Stimulated activated CD4-positive, alpha-beta T cell treated with anti-CD3 and anti-CD28 coated beads, Interleukin-4, amount 100 ng/mL, for 4 hours (primary cell): ENCODE data around the gene CUX1.

Experiments used
- DNase-seq, 2 experiments: peaks; one replicate each; pipeline ENCODE4 v3.0.0-alpha.2; 2020

Gene CUX1

GRCh38 chr7:102081244-102081627 is 263.8 kb downstream of the CUX1 start:
- DNase-seq: no peak

DNA sequence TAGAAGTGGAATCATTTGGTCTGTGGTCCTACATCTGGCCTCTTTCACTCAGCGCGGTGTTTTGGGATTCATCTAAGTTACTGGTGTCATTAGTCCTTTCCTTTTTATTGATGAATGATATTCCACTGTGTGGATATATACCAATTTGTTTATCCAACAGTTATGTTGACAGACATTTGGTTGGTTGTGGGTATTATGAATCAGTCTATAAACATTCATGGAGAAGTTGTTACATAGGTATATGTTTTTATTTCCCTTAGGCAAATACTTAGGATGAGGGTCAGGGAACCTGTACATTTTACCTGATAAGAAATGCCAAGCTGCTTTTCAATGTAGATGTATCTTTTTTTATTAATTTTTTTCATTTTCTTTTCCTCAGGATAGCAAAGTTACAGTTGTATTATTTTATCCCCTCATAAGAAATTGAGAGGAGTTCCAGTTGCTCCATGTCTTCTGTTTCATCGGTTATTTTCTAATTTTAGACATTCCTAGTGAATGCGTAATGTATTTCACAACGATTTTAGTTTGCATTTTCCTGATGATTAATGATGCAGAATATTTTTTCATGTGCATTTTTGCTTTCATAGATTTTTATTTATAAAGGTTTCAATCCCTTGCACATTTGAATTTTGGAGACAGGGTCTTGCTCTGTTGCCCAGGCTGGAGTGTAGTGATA is 265.4 kb downstream of the CUX1 start:
- DNase-seq: no peak

DNA sequence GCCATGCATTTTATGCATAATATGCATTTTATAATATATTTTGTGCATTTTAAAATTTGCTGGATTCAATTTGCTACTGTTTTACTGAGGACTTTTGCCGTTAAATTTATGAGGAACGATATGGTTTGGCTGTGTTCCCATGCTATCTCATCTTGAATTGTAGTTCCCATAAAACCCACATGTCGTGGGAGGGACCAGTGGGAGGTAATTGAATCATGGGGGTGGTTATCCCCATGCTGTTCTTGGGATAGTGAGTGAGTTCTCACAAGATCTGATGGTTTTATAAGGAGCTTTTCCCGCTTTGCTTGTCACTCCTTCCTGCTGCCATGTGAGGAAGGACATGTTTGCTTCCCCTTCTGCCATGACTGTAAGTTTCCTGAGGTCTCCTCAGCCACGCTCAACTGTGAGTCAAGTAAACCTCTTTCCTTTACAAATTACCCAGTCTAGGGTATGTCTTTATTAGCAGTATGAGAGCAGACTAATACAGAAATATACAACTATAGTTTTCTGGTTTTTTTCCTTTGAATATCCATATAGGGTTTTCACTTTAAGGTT is 267.9 kb downstream of the CUX1 start:
- DNase-seq: no peak

- no peak for DNase-seq
Measured at GRCh38 chr7:102089175-102090098, 272.0 kb downstream of the CUX1 start.

- DNase-seq: no peak
Measured at GRCh38 chr7:102093599-102094315, 276.3 kb downstream of the CUX1 start.

- no peak for DNase-seq
Measured at GRCh38 chr7:102094316-102094650, 276.9 kb downstream of the CUX1 start.

GRCh38 chr7:102095321-102096011 is 278.0 kb downstream of the CUX1 start:
- no peak for DNase-seq

DNA sequence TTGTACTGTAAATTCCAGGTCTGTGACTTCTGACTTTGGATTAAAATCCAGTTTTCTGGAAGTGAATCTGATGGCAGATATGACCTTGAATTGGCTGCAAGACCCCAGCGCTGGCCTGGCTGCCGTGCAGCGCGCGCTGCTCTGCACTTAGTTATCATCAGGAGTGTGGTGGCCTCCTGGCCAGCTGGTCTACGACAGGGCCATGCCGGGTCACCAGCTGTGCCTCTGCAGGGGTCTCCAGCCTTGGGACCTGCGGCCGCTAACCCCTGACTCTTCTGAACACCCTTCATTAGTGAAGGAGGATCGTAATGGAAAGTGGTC is 278.5 kb downstream of the CUX1 start:
- no peak for DNase-seq

DNA sequence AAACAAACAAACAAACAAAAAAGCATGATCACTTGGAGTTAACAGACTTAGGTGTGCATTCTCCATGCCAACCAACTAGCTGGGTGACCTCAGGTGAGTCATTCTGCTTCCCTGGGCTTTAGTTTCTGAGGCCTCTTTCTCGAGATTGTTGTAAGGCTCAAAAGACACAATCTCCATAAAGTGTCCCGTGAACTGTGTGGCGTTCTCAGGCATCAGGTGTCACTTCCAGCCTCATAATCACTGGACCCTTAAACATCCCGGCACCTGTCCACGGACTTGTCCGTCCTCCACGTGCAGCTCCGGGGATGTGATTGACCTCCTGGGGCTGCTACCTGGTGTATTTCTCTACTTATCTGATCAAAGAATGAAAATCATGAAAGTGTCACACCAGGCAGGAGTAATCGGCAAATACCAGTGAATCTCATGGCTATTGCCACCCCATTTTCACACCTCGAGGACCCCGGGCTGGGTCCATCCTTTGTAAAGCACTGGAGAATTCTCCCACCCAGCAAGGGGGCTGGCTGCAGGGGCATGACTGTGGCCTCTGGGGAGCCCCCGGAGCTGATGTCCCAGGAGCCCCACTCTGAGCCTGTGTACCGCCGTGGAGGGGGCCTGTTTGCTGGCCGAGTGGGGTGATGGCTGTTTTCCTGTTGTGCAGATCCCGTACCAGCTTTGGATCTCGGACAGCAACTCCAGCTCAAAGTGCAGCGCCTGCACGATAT is 279.4 kb downstream of the CUX1 start:
- DNase-seq: no peak

DNA sequence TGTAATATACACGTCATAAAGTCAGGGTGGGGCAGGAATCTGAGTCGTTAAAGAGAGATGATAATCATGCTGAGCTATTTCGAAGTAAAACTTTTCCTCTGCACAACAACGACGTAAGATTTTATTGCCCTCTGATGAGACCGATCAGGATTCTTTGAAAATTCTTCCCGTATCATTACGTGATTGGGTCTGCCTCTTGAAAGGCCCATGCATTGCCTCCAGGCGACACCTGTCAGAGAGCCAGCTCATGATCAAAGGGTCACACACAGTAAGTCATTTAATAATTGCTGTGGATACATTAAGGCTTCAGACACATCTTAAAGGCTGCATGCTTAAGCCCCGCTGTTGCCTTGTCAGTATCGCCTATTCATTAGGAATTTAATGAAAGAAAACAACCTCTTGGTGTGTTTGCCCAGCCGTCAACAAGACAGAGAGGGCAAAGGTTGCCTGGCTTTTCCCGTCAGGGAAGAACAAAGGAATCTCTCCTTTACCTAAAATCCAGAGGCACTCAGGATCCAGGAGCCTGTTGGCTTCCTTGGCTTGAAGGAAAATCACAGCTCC is 280.3 kb downstream of the CUX1 start:
- DNase-seq: no peak

DNA sequence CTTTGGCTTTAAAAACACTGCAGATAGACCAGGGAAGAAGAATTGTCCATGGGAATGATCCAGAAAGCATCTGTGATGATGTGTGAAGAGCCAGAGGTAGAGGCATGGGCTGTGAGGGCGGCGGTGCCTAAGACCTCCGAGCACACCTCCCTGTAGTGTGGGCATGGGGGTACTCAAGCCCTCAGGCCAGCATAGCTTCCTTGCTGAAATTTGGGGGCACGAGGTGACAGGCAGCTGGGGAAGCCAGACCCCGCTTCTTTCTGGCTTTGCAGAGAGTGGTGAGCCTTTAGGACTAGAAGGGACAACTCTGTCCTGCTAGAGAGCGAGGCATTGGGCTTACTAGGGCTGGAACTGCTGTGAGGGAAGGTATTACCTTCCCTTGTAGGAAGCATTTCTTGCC is 281.6 kb downstream of the CUX1 start:
- DNase-seq: no peak

DNA sequence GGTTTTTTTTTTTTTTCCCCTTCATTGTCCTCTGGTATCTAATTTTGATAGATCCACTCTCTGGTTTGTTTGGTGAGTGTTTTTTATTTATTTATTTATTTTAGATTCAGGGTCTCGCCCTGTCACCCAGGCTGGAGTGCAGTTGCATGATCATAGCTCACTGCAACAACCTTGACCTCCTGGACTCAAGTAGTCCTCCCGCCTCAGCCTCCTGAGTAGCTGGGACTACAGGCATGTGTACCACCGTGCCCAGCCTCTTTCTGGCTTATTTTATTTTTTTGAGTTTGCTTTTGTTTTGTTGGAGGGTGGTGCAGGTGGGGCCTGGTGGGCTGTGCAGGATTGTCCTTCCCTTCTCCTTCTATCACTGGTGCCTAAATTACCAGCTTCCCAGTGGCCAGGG is 282.0 kb downstream of the CUX1 start:
- DNase-seq: no peak

- DNase-seq: no peak
Measured at GRCh38 chr7:102101111-102101551, 283.7 kb downstream of the CUX1 start.

DNA sequence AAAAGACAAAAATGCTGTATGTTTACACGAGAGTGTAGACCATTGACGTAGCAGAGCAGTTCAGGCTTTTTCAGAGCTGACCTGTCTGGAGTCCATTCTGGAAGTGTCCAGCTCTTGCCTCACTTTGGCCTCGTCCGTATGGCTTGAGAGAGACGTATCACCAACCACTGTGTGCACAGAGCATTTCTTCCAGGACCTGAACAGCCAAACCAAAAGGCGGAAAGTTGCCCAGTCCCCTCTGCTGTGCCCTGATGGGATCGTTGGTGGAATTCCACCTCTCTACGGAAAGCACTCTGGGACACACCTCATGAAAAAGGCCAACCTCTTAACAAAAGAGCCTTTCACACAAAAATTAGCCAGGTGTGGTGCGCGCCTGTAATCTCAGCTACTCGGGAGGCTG is 284.5 kb downstream of the CUX1 start:
- DNase-seq: no peak

GRCh38 chr7:102103027-102103372 is 285.6 kb downstream of the CUX1 start:
- DNase-seq: no peak

- no peak for DNase-seq
Measured at GRCh38 chr7:102104245-102104644, 286.8 kb downstream of the CUX1 start.

DNA sequence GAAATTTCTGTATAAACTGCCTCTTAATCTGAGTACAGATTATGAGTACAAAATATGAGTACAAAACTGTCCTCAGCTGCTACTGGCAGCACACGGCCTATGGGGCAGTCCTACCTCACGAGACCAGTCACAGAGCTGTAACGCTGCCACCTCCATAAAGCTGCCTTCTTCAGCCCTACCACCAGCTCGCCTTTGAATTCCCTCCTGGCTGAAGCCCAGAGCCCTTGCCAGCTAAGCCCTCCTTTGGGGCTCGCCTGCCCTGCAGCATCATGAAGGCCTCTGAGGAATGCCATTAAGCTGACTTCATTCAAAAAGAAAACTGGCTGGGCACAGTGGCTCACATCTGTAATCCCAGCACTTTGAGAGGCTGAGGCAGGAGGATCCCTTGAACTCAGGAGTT is 289.2 kb downstream of the CUX1 start:
- DNase-seq: no peak

- no peak for DNase-seq
Measured at GRCh38 chr7:102107474-102108104, 290.2 kb downstream of the CUX1 start.

DNA sequence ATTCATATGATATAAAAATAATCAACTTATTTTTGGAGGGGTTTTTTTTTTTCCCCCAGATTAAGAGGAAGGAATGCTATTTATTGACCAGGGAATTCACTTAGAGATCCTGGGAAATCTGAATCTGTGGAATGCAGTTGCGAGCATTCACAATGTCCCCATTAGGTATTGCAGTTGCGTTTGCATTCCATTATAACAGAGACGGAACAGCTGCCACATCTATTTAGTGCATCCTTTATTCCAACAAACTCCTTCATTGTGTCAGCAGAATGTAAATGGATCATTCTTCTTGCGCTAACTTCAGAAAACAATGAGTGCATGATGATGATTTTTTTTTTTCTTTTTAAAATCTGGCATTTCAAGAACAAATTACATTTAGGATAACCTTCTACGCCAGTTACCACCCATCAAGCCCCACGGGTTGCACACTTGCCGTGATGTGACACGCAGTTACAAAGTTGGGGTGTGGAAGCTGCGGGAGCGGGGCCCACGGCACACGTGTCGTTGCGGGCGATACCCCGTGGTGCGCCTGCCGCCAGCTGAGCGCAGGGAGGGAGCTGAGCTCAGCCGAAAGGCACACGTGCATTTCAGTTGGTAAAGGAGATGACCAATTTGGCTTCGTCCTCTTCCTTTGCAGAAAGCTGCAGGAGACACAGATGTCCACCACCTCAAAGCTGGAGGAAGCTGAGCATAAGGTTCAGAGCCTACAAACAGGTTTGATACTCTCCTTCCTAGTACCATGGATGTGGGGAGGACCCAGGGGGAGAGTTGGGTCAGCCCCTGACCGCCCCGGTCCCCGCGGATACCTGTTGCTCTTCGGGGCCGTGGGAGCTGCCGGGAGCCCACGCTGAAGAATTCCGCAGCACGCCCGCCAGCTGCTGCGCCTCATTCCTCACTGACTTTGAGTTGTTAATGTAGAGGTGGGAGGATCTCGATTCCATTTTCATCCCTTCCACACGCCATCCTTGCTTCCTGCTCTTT is 293.9 kb downstream of the CUX1 start:
- no peak for DNase-seq

DNA sequence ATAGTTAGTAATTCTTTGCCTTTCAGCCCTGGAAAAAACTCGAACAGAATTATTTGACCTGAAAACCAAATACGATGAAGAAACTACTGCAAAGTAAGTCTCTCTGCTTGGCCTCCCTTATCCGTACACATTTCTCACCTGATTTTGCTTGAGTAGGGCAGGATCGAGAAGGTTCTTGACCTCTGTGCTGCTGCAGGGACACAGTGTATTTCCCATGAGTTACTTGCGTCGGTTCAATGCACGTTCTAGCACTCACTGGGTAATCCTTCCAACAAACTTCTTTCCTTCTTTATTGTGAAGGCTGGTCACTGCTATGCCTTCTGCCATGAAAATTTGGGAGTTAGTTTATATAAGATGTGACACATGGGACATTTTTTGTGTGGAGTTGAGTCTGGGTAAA is 297.8 kb downstream of the CUX1 start:
- no peak for DNase-seq
